ENCODE data around the gene EDAR. TPM values are rescaled to one million over a fixed set of nuclear protein-coding genes. Genes with fewer than 3 reads are reported as not detected.

EDAR gene
- total and polyA plus RNA-seq, 10 of the 15 experiments (the other 5 are each of a cell fraction or from before 2014, with no cell fraction given) = 0.04 TPM; not detected in 9

DNA sequence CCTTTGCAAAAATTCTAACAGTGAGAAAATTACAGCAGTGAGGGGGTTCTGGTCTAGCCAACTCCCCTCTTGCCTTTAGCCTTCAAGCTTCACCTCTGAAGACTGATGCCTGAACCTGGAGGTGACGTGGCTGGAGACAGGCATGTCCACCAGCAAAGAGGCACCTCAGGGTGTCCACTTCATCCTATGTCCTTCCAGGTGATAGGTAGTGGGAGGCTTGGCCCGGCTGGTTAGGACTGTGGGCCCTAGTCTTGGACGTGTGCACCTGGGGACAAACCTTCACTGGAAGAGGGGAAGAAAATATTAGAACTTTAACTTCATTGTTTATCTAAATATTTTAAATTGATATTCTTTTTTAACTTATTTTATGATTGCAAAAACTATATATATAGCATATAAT is 35.5 kb upstream of the EDAR start:
- 0% methylated on average over 3 of the region's 3 CpGs for WGBS (ENCODE audit: insufficient coverage, insufficient replicate concordance, low lambda C conversion rate, missing lambda C conversion rate)
- no peaks in the 10 kb centered on the region for H3K36me3 ChIP-seq (ENCODE audit: control insufficient read depth in 2 of 2, insufficient read depth in 2 of 2, low read length in 1 of 2)
- H3K9me3 ChIP-seq (replicated peaks; ENCODE audit: control insufficient read depth, insufficient read depth, low read length) = no peaks in the 10 kb centered on the region
- H3K4me3 ChIP-seq = no peak overlapping the region
- RAD21 ChIA-PET (ENCODE audit: unreplicated experiment) = no interaction called here
- POLR2A ChIA-PET = no interaction called here
- ATAC-seq (no peak), DNase-seq (ENCODE audit: low read depth, low spot score) (no peak), FAIRE-seq (no peak)
- H3K4me2 ChIP-seq (ENCODE audit: control insufficient read depth, insufficient read depth) = no peak overlapping the region
- in situ Hi-C loops (cut with MboI) (no loop called here), intact Hi-C loops (cut with micrococcal nuclease; ENCODE audit: unreplicated experiment) (loop anchor here (5.0 kb wide), 1 partner anchor 62 kb away; no protein-coding TSS in a partner anchor)
- H3K79me2 ChIP-seq (ENCODE audit: control insufficient read depth, insufficient read depth, low read length) = no peaks in the 10 kb centered on the region
- BruUV-seq (replicated peaks) = no TSS peak
- H3K4me1 ChIP-seq (ENCODE audit: control insufficient read depth, insufficient read depth, low read length) = no peaks in the 10 kb centered on the region
- no peaks in the 10 kb centered on the region for H4K20me1 ChIP-seq (ENCODE audit: control insufficient read depth, insufficient read depth)
- TF ChIP-seq, protein P1, sequence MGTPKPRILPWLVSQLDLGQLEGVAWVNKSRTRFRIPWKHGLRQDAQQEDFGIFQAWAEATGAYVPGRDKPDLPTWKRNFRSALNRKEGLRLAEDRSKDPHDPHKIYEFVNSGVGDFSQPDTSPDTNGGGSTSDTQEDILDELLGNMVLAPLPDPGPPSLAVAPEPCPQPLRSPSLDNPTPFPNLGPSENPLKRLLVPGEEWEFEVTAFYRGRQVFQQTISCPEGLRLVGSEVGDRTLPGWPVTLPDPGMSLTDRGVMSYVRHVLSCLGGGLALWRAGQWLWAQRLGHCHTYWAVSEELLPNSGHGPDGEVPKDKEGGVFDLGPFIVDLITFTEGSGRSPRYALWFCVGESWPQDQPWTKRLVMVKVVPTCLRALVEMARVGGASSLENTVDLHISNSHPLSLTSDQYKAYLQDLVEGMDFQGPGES (IDR thresholded peaks at IDR 0.05) = no peak
- TF ChIP-seq FOXK2 (IDR thresholded peaks at IDR 0.05) (no peak), NFYA (IDR thresholded peaks at IDR 0.05; ENCODE audit: borderline replicate concordance, low read depth, low read length) (no peak), EED (IDR thresholded peaks at IDR 0.05; ENCODE audit: low read depth) (no peak), ZNF384 (IDR thresholded peaks at IDR 0.05; ENCODE audit: borderline replicate concordance, low read depth, low read length) (no peak), STAT3 (IDR thresholded peaks at IDR 0.05; ENCODE audit: low read depth, low read length) (no peak), BCL11A (IDR thresholded peaks at IDR 0.05; ENCODE audit: low read depth, low read length) (no peak), CHD1 (IDR thresholded peaks at IDR 0.05; ENCODE audit: low read depth, low read length) (no peak), TARDBP (IDR thresholded peaks at IDR 0.05; ENCODE audit: borderline replicate concordance) (no peak), ZZZ3 (IDR thresholded peaks at IDR 0.05; ENCODE audit: control insufficient read depth, insufficient read length, low read depth) (no peak), PAX8 (IDR thresholded peaks at IDR 0.05) (no peak)
- TF ChIP-seq, protein P2, sequence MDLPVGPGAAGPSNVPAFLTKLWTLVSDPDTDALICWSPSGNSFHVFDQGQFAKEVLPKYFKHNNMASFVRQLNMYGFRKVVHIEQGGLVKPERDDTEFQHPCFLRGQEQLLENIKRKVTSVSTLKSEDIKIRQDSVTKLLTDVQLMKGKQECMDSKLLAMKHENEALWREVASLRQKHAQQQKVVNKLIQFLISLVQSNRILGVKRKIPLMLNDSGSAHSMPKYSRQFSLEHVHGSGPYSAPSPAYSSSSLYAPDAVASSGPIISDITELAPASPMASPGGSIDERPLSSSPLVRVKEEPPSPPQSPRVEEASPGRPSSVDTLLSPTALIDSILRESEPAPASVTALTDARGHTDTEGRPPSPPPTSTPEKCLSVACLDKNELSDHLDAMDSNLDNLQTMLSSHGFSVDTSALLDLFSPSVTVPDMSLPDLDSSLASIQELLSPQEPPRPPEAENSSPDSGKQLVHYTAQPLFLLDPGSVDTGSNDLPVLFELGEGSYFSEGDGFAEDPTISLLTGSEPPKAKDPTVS (IDR thresholded peaks at IDR 0.05; ENCODE audit: low read depth, low read length) = no peak
- SMC1A ChIA-PET (ENCODE audit: uncharacterized antibody, unreplicated experiment) = no interaction called here
- H2AFZ ChIP-seq (ENCODE audit: control insufficient read depth, low read depth, low read length) = no peak overlapping the region
- H3K27me3 ChIP-seq (replicated peaks in 1 of 2; ENCODE audit: control insufficient read depth in 2 of 2, insufficient read depth in 2 of 2, low read length in 1 of 2) = no peaks in the 10 kb centered on the region
- no peak overlapping the region for H3K27ac ChIP-seq (ENCODE audit: control insufficient read depth, insufficient read depth)
- H3K9ac ChIP-seq (ENCODE audit: control insufficient read depth, insufficient read depth, low read length) = no peak overlapping the region
- CTCF ChIA-PET = no interaction called here
